Upper lobe of right lung (tissue), 1 donor: ENCODE results near the gene RMC1. TPM values are rescaled to one million over a fixed set of nuclear protein-coding genes. Genes with fewer than 3 reads are reported as not detected.

Experiments
- ATAC-seq: fragments of 200-7000 bp; cut with Tn5 transposase; one replicate; pipeline ENCODE4 v1.9.1; 2020; ENCODE audit warnings: mild to moderate bottlenecking, moderate library complexity
- DNase-seq: peaks from one replicate; pipeline ENCODE4 v3.0.0-alpha.2; 2020
- H3K27ac ChIP-seq: fragments of 200-600 bp; one replicate; pipeline ENCODE4 v1.8.0; 2022
- H3K27me3 ChIP-seq: fragments of 200-600 bp; one replicate; pipeline ENCODE4 v1.8.0; 2022; ENCODE audit warnings: mild to moderate bottlenecking
- H3K36me3 ChIP-seq: fragments of 200-600 bp; one replicate; pipeline ENCODE4 v1.8.0; 2022
- H3K4me1 ChIP-seq: fragments of 200-600 bp; one replicate; pipeline ENCODE4 v1.8.0; 2022
- H3K4me3 ChIP-seq: fragments of 200-600 bp; one replicate; pipeline ENCODE4 v1.8.0; 2022; ENCODE audit warnings: mild to moderate bottlenecking
- H3K9me3 ChIP-seq: fragments of 200-600 bp; one replicate; pipeline ENCODE4 v1.8.0; 2022
- intact Hi-C: fragments of 100-400 bp; cut with DNase I; formaldehyde crosslinking; loops from one replicate; pipeline ENCODE4 v1.11.0; 2022
- total RNA-seq: library from RNA; stranded (reverse); fragmentation: NEBNext Ultra II Directional; extraction: Animal tissue kit (Norgen Biotek cat#: 25700); gene quantifications from one replicate; pipeline ENCODE4 v1.2.1, GENCODE V29; 2021
- TF ChIP-seq, protein P1 (sequence below): fragments of 200-600 bp; IDR thresholded peaks from one replicate; pipeline ENCODE4 v1.8.0; 2022; ENCODE audit warnings: antibody characterized with exemption
- donor health status: DM: no; HTN: yes; CAD: no; lungs with severe emphysema.

The RMC1 gene
- total RNA-seq, 1 donor from 2014 or later, result 42.5 TPM

DNA sequence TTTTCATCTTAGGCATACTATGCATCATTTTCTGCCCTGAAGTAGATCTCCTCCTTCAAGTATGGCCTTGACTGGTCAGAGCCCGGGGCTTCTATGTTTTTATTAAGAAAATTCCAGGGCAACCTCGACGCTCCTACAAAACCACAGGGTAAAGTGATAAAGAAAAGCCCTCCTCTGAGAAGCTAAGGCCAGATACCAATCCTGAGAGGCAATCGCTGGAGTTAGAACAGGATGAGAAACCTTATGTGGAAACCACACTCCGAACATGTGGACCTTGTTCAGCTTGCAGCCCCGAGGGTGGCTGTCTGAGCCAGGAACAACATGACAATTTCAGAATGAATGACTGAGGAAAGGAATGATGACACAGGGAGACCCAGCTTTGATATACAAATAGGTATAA is 35.6 kb downstream of the RMC1 start:
- peaks cover 12% of the 10 kb centered on the region for H3K4me1 ChIP-seq
- no peaks in the 10 kb centered on the region for H3K27me3 ChIP-seq
- intact Hi-C loops, result no loop called here
- TF ChIP-seq, protein P1, sequence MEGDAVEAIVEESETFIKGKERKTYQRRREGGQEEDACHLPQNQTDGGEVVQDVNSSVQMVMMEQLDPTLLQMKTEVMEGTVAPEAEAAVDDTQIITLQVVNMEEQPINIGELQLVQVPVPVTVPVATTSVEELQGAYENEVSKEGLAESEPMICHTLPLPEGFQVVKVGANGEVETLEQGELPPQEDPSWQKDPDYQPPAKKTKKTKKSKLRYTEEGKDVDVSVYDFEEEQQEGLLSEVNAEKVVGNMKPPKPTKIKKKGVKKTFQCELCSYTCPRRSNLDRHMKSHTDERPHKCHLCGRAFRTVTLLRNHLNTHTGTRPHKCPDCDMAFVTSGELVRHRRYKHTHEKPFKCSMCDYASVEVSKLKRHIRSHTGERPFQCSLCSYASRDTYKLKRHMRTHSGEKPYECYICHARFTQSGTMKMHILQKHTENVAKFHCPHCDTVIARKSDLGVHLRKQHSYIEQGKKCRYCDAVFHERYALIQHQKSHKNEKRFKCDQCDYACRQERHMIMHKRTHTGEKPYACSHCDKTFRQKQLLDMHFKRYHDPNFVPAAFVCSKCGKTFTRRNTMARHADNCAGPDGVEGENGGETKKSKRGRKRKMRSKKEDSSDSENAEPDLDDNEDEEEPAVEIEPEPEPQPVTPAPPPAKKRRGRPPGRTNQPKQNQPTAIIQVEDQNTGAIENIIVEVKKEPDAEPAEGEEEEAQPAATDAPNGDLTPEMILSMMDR, result no peak
- ATAC-seq (no peak), DNase-seq (no peak)
- no peak overlapping the region for H3K4me3 ChIP-seq
- H3K9me3 ChIP-seq, result no peaks in the 10 kb centered on the region
- H3K27ac ChIP-seq, result no peak overlapping the region
- peaks cover 96% of the 10 kb centered on the region for H3K36me3 ChIP-seq

DNA sequence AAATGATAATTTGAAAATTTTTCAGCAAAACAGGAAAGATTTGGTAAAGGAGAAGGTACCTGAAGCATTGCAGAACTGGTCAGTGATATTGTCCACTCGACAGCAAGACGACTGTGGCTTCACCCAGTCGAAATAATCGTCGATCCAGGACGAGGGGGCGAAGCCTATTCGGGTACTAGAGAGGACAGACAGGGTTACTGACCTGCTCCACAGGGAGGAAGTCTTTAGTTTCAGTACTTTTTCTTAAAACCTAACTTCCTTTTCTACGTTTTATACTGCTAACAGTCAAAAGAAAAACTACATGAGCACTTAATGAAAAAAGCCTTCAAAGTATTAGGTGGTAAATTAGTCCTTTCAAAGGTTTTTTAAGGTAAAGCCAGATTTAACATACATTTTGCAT is 36.0 kb downstream of the RMC1 start:
- H3K27me3 ChIP-seq, result no peaks in the 10 kb centered on the region
- no peak for DNase-seq
- H3K36me3 ChIP-seq, result peaks cover 96% of the 10 kb centered on the region
- TF ChIP-seq, protein P1, result no peak
- no peak for ATAC-seq
- H3K27ac ChIP-seq, result no peak overlapping the region
- intact Hi-C loops, result no loop called here
- H3K9me3 ChIP-seq, result no peaks in the 10 kb centered on the region
- H3K4me1 ChIP-seq, result peaks cover 12% of the 10 kb centered on the region
- H3K4me3 ChIP-seq, result no peak overlapping the region

DNA sequence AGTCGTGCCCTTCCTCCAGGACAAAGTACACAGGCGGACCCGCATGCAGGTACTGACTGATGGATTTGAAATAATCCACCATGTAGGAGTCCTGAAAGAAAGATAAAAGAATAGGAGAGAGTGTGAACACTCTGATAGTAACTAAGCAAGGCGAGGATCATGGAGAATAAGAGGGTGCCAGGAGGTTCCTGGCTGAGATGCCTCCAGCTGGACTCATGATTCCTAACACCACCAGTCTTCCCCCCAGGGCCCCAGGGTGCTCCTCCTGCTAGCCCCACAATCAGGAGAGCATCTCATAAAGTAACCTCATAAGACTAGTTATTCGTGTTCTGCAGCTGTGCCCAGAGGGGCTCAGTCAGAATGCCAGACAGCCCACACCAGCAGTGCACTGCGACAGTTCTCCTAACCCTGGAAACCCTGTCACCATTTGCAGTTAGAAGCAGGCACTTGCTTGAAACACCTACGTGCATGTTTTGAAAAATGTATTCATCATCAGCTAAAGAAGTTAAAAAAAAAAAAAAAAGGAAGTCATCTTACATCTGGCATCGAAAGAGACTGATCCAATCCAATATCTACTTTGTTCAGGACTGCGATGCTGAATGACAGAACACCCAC is 36.7 kb downstream of the RMC1 start:
- Histone ChIP-seq H3K4me1 (peaks cover 12% of the 10 kb centered on the region), H3K9me3 (no peaks in the 10 kb centered on the region), H3K4me3 (no peak overlapping the region), H3K36me3 (peaks cover 96% of the 10 kb centered on the region), H3K27me3 (no peaks in the 10 kb centered on the region), H3K27ac (no peak overlapping the region)
- TF ChIP-seq, protein P1, result no peak
- DNase-seq (no peak), ATAC-seq (no peak)
- intact Hi-C loops, result no loop called here

DNA sequence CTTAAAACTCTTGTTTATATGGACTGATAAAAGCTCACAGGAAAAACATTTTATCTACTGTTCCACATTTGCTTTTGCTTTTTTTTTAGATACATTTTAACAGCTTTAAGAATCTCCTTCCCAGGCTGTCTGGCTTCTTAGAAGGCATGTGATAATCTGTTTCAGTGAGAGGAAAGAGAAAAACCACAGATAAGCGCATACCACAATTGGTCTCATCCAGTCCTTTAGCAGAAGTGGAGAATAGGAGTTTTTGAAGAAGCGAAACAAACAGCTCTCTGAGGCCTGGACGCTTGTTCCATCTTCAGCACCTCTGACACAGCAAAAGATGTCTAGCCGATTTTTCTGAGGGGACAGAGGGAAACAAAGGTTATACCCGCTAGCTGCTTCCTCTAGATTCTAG is 37.6 kb downstream of the RMC1 start:
- H3K9me3 ChIP-seq, result no peaks in the 10 kb centered on the region
- peak; percentile 82 for ATAC-seq
- DNase-seq, result no peak
- H3K27me3 ChIP-seq, result no peaks in the 10 kb centered on the region
- H3K4me1 ChIP-seq, result peaks cover 12% of the 10 kb centered on the region
- intact Hi-C loops, result no loop called here
- peaks cover 96% of the 10 kb centered on the region for H3K36me3 ChIP-seq
- H3K27ac ChIP-seq, result no peak overlapping the region
- TF ChIP-seq, protein P1, result no peak
- H3K4me3 ChIP-seq, result no peak overlapping the region

DNA sequence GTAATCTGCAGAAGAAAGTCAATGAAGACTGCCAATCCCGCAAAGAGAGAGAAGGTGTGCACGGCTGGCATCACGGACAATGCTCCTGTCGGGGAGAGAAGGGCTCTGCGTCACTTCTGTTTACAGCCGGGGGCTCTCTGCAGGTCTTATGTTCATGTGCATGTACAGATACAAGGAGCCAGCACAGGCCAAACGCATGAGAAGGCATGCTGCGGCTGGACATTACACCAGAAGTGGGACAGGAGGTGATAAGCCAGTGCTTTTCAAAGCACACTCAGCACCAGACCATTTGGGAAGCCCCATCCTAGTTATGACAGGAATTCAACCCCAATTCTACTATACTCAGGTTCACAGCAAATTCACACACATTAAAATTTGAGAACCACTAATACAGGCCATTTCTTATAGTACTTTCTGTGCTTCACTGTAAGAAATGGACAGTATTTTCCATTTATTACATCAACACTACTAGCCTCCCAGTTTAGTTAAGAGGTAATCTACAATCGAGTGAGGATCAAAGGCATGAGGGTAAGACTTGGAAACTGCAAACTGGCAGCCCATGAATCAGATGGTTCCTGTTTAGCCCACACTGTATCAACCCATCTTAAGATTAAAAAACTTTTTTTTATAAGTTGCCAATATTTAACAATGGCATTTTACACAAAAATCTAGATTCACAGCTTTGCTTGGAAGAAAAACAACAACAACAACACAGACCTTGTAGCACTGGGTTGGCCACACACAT is 38.2 kb downstream of the RMC1 start:
- DNase-seq, result no peak
- H3K4me3 ChIP-seq, result no peak overlapping the region
- no peaks in the 10 kb centered on the region for H3K9me3 ChIP-seq
- no peak overlapping the region for H3K27ac ChIP-seq
- ATAC-seq, result no peak
- H3K27me3 ChIP-seq, result no peaks in the 10 kb centered on the region
- TF ChIP-seq, protein P1, result no peak
- H3K4me1 ChIP-seq, result peaks cover 12% of the 10 kb centered on the region
- peaks cover 96% of the 10 kb centered on the region for H3K36me3 ChIP-seq
- intact Hi-C loops, result no loop called here
